Measurements from ENCODE around the gene KCNK15.
"Not testable (repeated sequence)": the region's sequence is repeated elsewhere in the genome, so short reads cannot be mapped to it uniquely, and the experiment has no call there.

Gene KCNK15

GRCh38 chr20:44759595-44759994, 13.9 kb downstream of the KCNK15 start:
- DNase-seq = no peak

DNA sequence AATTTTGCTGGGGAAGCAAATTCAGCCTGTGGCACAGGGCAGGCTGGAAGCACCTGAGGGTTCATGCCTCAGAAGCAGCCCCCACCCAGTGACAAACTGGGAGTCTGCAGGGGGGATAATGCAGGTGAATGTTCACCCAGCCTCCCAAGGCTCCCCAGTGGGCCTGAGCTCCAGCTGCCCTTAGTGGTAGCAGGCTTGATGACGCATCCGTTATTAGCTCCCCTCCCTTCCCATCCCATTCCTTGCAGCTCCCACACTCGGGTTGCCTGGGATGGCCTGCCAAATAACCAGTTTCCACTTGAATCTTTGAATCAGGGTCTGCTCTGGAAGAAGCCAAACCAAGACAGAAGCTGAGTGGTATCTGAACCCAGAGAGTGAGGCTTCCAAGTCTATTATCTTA, 15.8 kb downstream of the KCNK15 start:
- DNase-seq = no peak

DNA sequence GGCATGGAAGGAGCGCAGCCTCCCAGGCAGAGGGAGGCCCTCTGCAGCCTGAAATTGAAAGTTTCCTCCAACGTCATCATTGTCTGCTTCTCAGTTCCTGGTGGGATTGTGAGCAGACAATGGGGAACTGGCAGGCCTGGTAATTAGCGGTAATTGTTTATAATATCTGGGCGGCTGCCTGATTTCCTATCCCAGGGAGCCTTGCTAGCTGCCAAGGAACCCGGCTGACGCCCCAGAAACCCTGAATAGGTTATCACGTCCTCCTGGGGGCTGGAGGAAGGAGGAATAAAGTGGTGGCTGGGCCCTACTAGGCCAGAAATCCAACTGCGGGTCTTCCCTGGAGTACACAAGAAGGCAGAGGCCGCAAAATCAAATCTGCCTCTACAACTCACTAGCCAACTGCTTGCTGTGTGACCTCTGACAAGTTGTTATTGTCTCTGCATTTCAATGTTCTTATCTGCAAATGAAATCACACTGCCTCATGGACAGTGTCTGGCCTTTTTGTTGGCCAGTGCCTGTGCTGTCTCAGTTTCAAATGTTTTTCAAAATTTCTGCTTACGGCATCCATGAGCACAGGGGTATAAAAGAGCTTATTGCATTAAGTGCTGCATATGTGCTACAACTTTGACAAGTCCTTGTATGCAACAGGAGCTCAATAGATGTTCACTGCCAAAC, 16.9 kb downstream of the KCNK15 start:
- peak; percentile 18 for DNase-seq

GRCh38 chr20:44763798-44764197, 18.1 kb downstream of the KCNK15 start:
- DNase-seq = not testable (repeated sequence)

- DNase-seq = peak; percentile 70
These were observed 19.4 kb downstream of the KCNK15 start for GRCh38 chr20:44765091-44765490.

GRCh38 chr20:44765701-44766347, 20.2 kb downstream of the KCNK15 start:
- DNase-seq = no peak

- DNase-seq = no peak
These were observed 22.6 kb downstream of the KCNK15 start for GRCh38 chr20:44768256-44768655.

DNA sequence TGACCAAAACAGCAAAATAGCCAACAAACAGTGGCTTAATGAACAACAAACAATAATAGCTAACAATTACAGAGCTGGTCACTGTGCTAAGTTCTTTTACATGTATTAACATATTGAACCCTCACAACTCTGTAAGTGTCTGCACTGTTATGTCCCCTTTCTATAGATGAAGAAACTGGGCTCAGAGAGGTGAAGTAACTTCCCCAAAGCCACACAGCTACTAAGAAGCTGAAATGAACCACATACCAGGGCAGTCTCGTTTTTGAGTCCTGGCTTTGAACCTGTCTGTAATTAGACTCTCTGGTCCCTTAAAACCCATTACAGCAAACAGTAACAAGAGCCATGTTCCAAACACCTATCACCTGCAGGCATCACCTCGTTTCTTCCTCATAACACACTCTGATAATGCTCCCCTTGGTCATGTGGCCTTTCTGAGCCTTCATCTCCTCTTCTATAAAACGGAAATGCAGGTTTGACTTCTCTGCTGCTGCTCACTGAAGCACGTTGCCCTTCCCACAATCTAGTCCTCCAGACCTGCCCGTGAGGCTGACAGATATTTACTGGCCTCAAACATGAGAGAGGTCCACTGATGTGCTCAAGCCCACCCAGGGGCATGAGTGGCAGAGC, 23.3 kb downstream of the KCNK15 start:
- no peak for DNase-seq

DNA sequence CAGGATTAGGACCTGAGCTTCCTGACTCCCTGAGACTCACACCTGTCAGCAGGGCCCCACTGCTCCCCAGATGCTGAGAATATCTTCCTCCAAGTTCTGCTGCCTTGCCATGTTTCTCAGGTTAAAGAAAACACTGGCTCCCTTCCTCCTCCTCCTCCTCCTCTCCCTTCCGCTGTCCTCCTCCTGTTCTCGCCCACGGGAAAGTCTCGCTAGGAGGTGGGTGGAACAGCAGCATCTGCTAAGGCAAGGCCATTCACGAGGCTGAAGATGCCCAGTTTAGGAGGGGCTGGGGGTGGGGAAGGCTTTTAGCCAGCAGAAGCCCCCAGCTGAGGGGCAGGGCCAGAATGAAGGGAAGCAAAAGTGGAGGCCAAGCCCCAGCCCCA, 23.8 kb downstream of the KCNK15 start:
- DNase-seq = no peak

GRCh38 chr20:44770484-44771171, 25.0 kb downstream of the KCNK15 start:
- DNase-seq = peak; percentile 32

DNA sequence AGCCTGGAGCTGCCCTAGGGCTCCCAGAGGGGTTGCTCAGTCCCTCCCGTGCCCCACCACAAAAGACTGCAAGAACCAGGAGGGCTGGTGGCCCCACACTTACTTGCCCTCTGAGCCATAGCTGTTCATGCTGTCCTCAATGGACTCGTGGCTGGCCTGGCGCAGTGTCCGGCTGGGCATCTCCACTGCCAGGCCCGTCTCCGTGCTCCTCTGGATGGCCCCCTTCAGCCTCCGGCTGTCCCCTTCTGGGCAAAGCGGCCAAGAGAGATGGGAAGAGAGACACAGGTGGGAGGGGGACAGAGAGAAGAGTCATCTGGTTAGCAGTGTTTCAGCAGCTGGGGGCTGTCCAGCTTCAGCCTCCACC, 25.5 kb downstream of the KCNK15 start:
- DNase-seq = no peak

- no peak for DNase-seq
These were observed 27.0 kb downstream of the KCNK15 start for GRCh38 chr20:44772636-44773035.

- DNase-seq = no peak
These were observed 27.6 kb downstream of the KCNK15 start for GRCh38 chr20:44773070-44773829.

GRCh38 chr20:44776980-44777379, 31.3 kb downstream of the KCNK15 start:
- no peak for DNase-seq

DNA sequence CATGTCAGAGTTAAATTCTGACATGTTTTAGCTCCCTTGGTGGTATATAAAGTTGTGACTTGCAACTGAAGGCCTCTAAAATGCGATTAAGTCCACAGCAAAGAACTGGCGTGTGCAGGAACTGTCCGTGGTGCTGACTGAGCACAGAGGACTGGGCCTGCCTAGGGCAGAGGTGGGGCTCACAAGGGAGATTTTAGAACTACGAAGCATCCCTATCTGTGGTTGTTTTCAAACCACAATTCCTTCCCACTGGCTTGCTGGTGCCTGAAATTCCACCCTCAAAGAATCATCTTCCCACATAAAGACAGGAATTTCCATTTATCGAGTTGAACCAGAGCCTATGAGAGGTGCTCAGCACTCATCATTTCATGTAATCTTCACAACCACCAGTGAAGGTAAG, 34.6 kb downstream of the KCNK15 start:
- DNase-seq = no peak

- DNase-seq = no peak
These were observed 35.5 kb downstream of the KCNK15 start for GRCh38 chr20:44781118-44781517.

DNA sequence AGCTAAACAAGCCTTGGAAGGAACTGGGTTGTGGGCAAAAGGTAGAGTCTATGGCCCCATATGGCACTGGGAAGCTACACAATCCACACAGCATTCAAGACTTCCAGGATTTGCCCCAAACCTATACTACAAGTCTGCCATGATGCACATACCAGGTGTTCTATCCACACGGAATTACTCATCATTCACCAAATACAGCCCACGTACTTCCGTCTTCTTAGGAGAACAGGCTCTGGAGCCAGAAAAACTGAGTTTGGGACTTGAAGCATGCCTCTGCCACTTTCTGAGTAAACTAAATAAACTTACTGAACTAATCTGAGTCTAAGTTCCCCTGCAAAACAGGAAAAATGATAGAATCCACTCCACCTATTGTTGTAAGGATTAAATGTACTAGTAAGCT, 36.1 kb downstream of the KCNK15 start:
- DNase-seq = no peak

DNA sequence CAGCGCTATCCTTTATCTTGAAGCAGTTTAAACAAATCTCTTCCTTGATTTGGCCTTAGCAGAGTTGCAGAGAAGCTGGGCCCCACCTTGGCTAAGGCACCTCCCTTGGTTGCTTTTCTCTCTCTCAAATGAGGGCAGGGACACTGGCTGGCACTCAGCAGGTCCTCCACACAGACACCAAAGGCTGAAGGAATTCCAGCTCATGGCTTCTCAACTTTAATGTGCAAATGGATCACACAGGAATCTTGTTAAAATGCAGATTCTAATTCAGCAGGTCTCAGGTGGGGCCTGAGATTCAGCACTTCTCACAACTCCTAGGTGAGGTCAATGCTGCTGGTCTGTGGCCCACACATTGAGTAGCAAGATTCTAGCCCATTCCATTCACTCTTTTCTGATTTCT, 39.0 kb downstream of the KCNK15 start:
- DNase-seq = no peak

DNA sequence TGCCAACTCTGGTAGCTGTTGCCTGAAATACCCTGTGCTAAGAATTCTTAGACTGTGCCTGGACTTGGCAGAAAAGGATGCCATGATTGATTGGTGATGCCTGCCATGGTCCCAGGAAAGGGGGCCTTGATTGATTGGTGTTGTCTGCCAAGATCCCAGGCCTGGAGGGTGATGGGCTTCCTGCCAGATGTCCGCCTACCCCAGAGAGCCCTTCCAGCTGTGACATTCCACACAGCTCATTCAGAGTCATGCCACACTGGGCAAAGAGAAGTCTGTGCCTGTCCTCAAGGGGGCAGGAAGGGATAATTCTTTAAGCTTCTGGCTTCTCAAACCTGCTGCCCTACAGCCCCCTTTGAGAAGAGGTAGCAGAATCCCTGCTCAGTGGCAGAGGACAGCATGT, 40.1 kb downstream of the KCNK15 start:
- DNase-seq = peak; percentile 15

DNA sequence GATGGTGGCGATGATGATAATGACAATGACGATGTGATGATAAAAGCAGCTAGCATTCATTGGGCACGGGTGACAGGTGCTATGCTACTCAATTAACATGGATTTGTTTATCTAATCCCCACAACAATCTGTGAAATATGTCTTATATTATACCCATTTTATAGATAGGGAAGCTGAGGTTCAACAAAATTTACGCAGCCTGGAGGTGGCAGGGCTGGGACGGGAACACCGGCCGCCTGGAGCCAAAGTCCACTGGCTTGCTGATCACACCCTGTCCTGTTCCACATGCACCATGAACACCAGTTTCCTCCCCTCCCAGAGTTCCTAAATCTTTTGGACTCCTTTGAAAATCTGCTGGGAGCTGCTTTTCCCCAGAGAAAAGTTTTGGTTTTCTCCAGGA, 41.6 kb downstream of the KCNK15 start:
- DNase-seq = no peak

DNA sequence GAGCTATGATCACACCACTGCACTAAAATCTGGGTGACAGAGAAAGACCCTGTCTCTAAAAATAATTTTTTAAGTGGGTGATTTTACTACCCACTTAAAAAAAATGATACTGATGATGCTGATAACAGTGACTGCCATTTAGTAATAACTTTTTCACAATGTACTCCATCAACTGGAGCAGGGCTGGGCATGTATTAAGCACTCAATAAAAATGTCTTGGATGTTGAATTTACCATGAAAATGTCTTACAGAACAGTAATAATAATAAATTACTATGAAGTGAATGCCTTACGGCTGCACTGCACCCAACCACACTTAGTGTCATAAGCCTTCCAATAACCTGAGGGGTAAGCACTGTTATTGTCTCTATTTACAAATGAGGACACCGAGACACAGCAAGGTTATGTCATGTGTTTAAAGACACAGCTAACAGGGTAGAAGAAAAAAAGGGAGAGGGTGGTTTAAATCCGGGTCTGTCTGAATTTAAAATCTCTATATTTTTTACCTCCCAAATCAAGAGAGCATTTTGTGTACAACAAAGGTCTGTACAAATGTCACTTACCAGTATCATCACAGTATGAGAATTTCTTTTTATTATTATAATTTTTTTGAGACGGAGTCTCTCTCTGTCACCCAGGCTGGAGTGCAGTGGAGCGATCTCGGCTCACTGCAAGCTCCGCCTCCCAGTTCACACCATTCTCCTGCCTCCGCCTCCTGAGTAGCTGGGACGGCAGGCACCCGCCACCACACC, 43.2 kb downstream of the KCNK15 start:
- no peak for DNase-seq

- no peak for DNase-seq
These were observed 45.2 kb downstream of the KCNK15 start for GRCh38 chr20:44790638-44791393.
